ENCODE data around the gene ZNF362.
A peak's percentile ranks its signal among the peaks of the same experiment; 100 is the strongest.
"Not testable (repeated sequence)": the region's sequence is repeated elsewhere in the genome, so short reads cannot be mapped to it uniquely, and the experiment has no call there.

The ZNF362 gene, protein sequence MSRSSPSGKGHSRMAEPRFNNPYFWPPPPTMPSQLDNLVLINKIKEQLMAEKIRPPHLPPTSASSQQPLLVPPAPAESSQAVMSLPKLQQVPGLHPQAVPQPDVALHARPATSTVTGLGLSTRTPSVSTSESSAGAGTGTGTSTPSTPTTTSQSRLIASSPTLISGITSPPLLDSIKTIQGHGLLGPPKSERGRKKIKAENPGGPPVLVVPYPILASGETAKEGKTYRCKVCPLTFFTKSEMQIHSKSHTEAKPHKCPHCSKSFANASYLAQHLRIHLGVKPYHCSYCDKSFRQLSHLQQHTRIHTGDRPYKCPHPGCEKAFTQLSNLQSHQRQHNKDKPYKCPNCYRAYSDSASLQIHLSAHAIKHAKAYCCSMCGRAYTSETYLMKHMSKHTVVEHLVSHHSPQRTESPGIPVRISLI

DNA sequence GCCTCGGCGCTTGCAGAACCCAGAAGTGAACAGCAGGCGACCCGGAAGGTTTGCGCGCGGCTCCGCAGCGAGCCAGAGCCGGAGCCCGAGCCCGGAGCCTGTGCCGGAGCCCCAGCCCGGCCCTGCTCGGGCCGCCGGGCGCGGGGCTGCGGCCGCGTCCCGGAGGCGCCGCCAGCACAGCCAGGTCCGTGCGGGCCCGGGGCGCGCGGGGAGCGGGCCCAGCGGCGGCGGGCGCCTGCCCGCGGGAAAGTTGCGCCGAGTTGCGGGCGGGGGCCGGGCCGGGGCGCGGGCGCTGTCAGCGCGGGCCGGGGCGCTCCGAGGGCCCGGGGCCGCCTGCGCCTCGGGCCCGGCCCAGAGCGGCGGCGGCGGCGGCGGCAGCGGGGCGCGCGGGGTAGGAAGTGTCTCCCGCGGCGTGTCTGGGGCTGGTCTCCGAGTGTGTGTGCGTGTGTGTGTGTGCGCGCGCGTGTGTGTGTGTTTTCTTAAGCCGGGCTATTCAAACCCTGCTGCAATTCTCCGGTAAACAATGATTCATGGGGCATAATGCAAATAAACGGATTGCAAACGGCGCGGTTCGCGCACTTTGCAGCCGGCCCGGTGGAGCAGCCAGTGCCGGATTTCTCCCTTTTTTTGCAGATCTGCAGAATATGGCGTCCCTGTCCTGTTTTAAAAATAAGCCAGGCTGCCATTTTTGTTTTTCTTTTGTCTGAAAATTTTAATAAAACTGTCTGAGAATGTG, at the start of gene ZNF362:
Gene ZNF362 (plus strand): TSS at position 22 of the 736 bp plus-strand sequence. CDS start 14,083 bp downstream, outside the sequence.
- peak; percentile 40 to 43 for DNase-seq (ENCODE audit: low read depth in 2 of 2)

- DNase-seq (ENCODE audit: low read depth in 2 of 2) = no peak
Observed at GRCh38 chr1:33211972-33212371, 44.3 kb upstream of the ZNF362 start.

- no peak for DNase-seq (ENCODE audit: low read depth in 2 of 2)
Observed at GRCh38 chr1:33219886-33220661, 36.2 kb upstream of the ZNF362 start.

DNA sequence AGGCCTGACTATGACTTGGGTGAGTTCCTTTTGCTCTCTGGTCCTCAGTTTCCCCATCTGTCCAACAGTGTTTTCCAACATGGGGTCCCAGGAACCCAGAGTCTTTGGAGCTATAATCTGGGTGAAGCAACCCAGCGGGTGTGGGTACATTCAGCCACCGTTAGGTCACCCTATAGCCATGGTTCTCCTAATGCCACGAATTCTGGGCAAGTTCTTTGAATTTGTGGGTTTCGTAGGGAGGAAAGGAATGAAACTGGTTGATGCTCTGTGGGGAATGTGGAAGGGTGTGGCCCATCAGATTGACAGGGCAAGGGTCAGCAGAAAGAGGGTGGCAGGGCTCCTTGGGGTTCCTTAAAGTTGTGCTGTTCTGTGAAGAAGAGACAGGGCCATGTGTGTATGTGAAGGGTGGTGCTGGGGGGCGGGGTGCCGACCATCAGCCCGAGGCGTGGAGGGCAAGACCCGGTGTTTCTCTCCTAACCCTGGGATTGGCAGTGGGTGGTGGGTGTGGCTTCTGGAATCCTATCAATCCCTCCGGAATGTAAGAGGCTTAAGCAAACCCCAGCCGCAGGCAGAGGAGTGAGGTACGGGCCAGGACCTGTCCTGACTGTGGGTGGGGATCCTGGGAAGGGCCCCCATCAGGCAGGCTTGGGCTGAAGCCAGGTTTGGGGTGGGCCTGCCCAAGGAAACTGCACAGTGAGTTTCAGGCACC, 35.5 kb upstream of the ZNF362 start:
- DNase-seq (ENCODE audit: low read depth in 2 of 2) = no peak

DNA sequence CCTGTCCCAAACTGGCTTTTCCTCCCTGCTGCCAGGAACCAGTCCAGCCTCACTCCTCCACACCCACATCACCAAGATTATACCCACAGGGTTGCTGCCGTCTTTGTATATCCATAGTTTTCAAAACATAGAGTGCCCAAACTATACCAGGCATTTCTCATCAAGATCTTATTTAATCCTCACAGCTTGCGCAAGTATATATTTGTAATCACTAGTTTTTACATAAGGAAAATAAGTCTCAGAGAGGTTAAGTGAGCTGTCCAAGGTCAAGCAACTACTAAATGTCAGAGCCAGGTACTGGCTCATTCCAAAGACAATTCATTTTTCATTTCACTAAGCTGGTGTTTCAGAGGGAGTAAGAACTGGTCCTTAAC, 34.9 kb upstream of the ZNF362 start:
- no peak for DNase-seq (ENCODE audit: low read depth in 2 of 2)

DNA sequence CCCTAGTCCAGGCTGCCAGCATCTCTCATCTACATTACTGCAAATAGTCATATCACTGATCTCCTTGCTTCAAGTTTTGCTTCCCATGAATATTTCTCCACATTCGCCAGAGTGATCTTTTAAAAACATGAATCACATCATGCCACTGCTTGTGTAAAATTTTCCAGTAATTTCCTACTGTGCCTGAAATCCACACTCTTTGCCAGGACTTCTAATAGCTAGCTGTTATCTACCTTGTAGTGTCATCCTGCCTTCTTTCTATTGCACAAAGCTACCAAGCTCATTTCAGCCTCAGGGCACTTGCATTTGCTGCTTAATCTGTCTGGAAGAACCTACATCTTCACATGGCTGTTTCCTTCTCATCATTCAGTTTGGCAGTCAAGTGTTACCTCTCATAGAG, 33.9 kb upstream of the ZNF362 start:
- DNase-seq (ENCODE audit: low read depth in 2 of 2) = no peak

- no peak for DNase-seq (ENCODE audit: low read depth in 2 of 2)
Observed at GRCh38 chr1:33224166-33224707, 32.1 kb upstream of the ZNF362 start.

- no peak for DNase-seq (ENCODE audit: low read depth in 2 of 2)
Observed at GRCh38 chr1:33225586-33225985, 30.7 kb upstream of the ZNF362 start.

DNA sequence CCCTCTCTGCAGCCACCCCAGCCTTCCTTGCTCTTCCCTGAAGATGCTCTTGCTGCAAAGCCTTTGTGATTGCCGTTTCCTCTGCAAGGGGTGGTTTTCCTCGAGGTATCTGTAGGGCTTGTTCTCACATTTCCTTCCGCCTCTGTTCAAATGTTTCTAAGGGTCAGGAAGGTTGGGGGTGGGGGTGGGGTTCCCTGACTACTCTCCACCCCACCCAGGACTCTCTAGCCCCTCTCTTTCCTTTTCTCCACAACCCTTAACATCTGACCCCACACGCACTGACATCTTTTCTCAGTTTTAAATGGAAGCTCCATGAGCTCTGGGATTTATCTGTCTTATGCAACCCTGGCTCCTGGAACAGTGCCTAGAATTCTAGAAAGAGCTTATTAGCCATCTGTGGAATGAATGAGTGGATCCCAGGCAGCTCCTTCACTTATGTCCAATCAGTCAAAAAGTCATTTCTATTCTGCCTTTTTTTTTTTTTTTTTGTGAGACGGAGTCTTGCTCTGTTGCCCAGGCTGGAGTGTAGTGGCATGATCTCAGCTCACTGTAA, 27.3 kb upstream of the ZNF362 start:
- no peak for DNase-seq (ENCODE audit: low read depth in 2 of 2)

- DNase-seq (ENCODE audit: low read depth in 2 of 2) = no peak
Observed at GRCh38 chr1:33231166-33231565, 25.1 kb upstream of the ZNF362 start.

- no peak for DNase-seq (ENCODE audit: low read depth in 2 of 2)
Observed at GRCh38 chr1:33232716-33233115, 23.6 kb upstream of the ZNF362 start.

- DNase-seq (ENCODE audit: low read depth in 2 of 2) = no peak
Observed at GRCh38 chr1:33234131-33234530, 22.2 kb upstream of the ZNF362 start.

- DNase-seq (ENCODE audit: low read depth in 2 of 2) = no peak
Observed at GRCh38 chr1:33234588-33234990, 21.7 kb upstream of the ZNF362 start.

DNA sequence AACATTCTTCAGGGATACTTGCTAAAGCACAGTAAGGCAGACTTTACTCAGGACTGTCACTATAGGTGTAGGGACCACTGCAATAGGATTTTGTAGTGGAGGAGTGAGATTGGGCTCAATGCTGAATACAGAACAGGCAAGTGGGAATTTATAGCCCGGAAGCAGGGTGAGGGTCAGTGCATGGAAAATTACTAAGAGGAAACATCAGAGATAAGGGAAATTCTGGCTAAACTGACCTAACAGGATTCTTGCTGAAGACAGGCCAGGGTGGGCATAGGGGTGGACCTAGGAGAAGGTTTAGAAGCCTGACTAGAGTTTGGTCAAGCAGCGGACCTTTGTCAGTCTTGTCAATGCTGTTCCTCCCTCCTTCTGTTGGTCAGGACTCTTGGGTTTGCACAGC, 20.8 kb upstream of the ZNF362 start:
- DNase-seq (ENCODE audit: low read depth in 2 of 2) = no peak

- DNase-seq (ENCODE audit: low read depth in 2 of 2) = no peak
Observed at GRCh38 chr1:33236498-33236897, 19.8 kb upstream of the ZNF362 start.

- DNase-seq (ENCODE audit: low read depth in 2 of 2) = no peak
Observed at GRCh38 chr1:33237579-33237978, 18.7 kb upstream of the ZNF362 start.

GRCh38 chr1:33238194-33238724, 18.0 kb upstream of the ZNF362 start:
- not testable (repeated sequence) for DNase-seq (ENCODE audit: low read depth in 2 of 2)

GRCh38 chr1:33239410-33239809, 16.9 kb upstream of the ZNF362 start:
- DNase-seq (ENCODE audit: low read depth in 2 of 2) = not testable (repeated sequence)

DNA sequence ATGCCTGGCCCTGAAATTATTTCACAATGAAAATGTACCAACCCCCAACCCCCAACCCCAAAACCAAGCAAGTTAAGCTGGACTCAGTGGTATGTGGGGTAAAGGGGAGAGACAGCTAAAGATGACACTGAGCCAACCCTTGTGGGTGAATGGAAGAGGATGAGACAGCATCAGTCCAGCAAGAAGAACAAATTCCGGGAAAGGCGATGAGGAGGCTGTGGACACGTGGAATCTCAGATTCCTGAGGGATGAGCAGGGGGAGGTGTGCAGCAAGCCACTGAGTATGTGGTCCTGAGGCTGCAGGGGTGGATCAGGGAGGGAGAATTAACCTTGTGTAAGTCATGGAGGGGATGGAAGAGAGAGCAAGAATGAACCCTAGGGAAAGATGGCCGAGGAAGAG, 14.4 kb upstream of the ZNF362 start:
- no peak for DNase-seq (ENCODE audit: low read depth in 2 of 2)

DNA sequence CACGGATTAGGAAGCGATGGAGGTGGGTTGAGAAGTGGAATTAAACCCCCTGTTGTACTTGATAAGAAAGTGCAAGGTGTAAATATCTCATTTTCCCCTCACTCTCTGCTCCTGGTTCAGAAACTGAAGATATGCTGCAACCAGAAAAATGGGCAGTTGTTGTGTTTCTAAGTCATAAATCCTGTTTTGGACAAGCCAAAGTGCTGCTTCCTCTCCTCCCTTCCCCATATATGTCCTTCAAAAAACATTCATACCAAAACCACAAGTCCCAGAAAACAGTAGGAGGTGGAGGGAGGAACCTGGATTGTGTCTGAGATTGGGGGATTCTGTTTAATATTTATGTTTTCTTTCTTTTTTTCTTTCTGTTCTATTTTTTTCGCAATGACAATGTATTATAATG, 13.6 kb upstream of the ZNF362 start:
- DNase-seq (ENCODE audit: low read depth in 2 of 2) = no peak
